Liver (tissue), 9 donors: ENCODE data around the gene CLDN15. TPM values are rescaled to one million over a fixed set of nuclear protein-coding genes. Genes with fewer than 3 reads are reported as not detected.

Experiments used
- DNase-seq: peaks from one replicate; pipeline ENCODE4 v3.0.0-alpha.2; 2017; ENCODE audit warnings: low spot score
- H3K27ac ChIP-seq, 2 donors: one replicate each; pipeline ENCODE4 v1.7.0; 2013; ENCODE audit warnings: inconsistent platforms in 2 of 2, low read length in 2 of 2, control low read depth in 1 of 2, low read depth in 1 of 2, mild to moderate bottlenecking in 1 of 2
- H3K27me3 ChIP-seq, 4 donors: one replicate each; pipeline versions ENCODE4 v1.6.1 to v1.7.0; 2013; ENCODE audit warnings: low read length in 3 of 4, inconsistent platforms in 1 of 4, mild to moderate bottlenecking in 1 of 4, moderate library complexity in 1 of 4; ENCODE audit not compliant: control insufficient read depth in 4 of 4, insufficient read depth in 4 of 4
- H3K36me3 ChIP-seq, 4 donors: one replicate each; pipeline versions ENCODE4 v1.6.1 to v1.7.0; 2013; ENCODE audit warnings: low read length in 3 of 4, mild to moderate bottlenecking in 3 of 4, low read depth in 1 of 4, moderate library complexity in 1 of 4; ENCODE audit not compliant: control insufficient read depth in 4 of 4, insufficient read depth in 3 of 4
- H3K4me1 ChIP-seq, 4 donors: one replicate each; pipeline versions ENCODE4 v1.6.1 to v1.7.0; 2013; ENCODE audit warnings: low read length in 3 of 4, mild to moderate bottlenecking in 3 of 4, moderate library complexity in 1 of 4; ENCODE audit not compliant: control insufficient read depth in 4 of 4, insufficient read depth in 4 of 4
- H3K4me3 ChIP-seq, 3 donors: one replicate each; pipeline versions ENCODE4 v1.6.1 to v1.7.0; 2013; ENCODE audit warnings: low read length in 3 of 3, control low read depth in 1 of 3, low read depth in 1 of 3, mild to moderate bottlenecking in 1 of 3
- H3K9ac ChIP-seq, 2 donors: one replicate each; pipeline ENCODE4 v1.7.0; 2013; ENCODE audit warnings: low read length in 2 of 2, mild to moderate bottlenecking in 2 of 2, moderate library complexity in 2 of 2, control low read depth in 1 of 2, low read depth in 1 of 2
- H3K9me3 ChIP-seq, 4 donors: one replicate each; pipeline versions ENCODE4 v1.6.1 to v1.7.0; 2013; ENCODE audit warnings: low read length in 3 of 4; ENCODE audit not compliant: control insufficient read depth in 4 of 4
- EGR1 ChIP-seq, 2 donors: IDR thresholded peaks; 2 replicates each; pipeline ENCODE4 v1.6.1; 2016 to 2018; ENCODE audit warnings: antibody characterized with exemption in 2 of 2, low read depth in 2 of 2
- FOXA1 ChIP-seq: IDR thresholded peaks from 2 replicates; pipeline ENCODE4 v1.6.1; 2016; ENCODE audit warnings: antibody characterized with exemption
- GABPA ChIP-seq, 2 donors: IDR thresholded peaks in 1 of 2; conservative IDR thresholded peaks in 1 of 2; 2 replicates each; pipeline ENCODE4 v1.6.1; 2016; ENCODE audit warnings: antibody characterized with exemption in 2 of 2, mild to moderate bottlenecking in 1 of 2, moderate library complexity in 1 of 2
- HNF4A ChIP-seq, 2 donors: conservative IDR thresholded peaks; 2 replicates each; pipeline ENCODE4 v1.6.1; 2016; ENCODE audit warnings: antibody characterized with exemption in 2 of 2, mild to moderate bottlenecking in 2 of 2
- HNF4G ChIP-seq: IDR thresholded peaks from 2 replicates; pipeline ENCODE4 v1.6.1; 2016; ENCODE audit warnings: antibody characterized with exemption
- JUND ChIP-seq, 2 donors: IDR thresholded peaks; 2 replicates each; pipeline ENCODE4 v1.6.1; 2016; ENCODE audit warnings: antibody characterized with exemption in 2 of 2
- NR2F2 ChIP-seq: IDR thresholded peaks from 2 replicates; pipeline ENCODE4 v1.6.1; 2016; ENCODE audit warnings: antibody characterized with exemption
- RAD21 ChIP-seq, 2 donors: IDR thresholded peaks; 2 replicates each; pipeline ENCODE4 v1.6.1; 2016; ENCODE audit warnings: antibody characterized with exemption in 2 of 2, mild to moderate bottlenecking in 2 of 2
- RXRA ChIP-seq, 2 donors: IDR thresholded peaks; 2 replicates each; pipeline ENCODE4 v1.6.1; 2017 to 2018; ENCODE audit warnings: antibody characterized with exemption in 2 of 2, mild to moderate bottlenecking in 1 of 2
- SP1 ChIP-seq: IDR thresholded peaks from 2 replicates; pipeline ENCODE4 v1.6.1; 2018; ENCODE audit warnings: antibody characterized with exemption, mild to moderate bottlenecking
- TAF1 ChIP-seq: conservative IDR thresholded peaks from 2 replicates; pipeline ENCODE4 v1.6.1; 2016; ENCODE audit warnings: antibody characterized with exemption, mild to moderate bottlenecking
- YY1 ChIP-seq: IDR thresholded peaks from 2 replicates; pipeline ENCODE4 v1.6.1; 2016; ENCODE audit warnings: antibody characterized with exemption, mild to moderate bottlenecking
- WGBS: extraction: QIAGEN DNeasy Blood & Tissue Kit; methylation state at CpG from one replicate; pipeline ENCODE4 v1.1.7; 2013; 5-methylcytosine and 5-hydroxymethylcytosine counted together
- polyA plus RNA-seq, 2 donors: library from polyadenylated mRNA; stranded (reverse) in 1 of 2; unstranded in 1 of 2; fragments of 200-250 nt in 1 of 2; fragments of >200 nt in 1 of 2; fragmentation: Nextera tagmentation in 1 of 2; extraction: Ambion mirVana in 1 of 2; gene quantifications; one replicate each; pipeline versions ENCODE4 v1.2.1 to v1.2.3, GENCODE V29; 2013 to 2015
- total RNA-seq, 2 donors: library from RNA; depleted of rRNA; stranded (reverse); fragments of >200 nt; gene quantifications; one replicate each; pipeline ENCODE4 v1.2.3, GENCODE V29; 2014
- TF ChIP-seq, protein P1 (sequence below): fragments of 150-350 bp; IDR thresholded peaks from 2 replicates; pipeline ENCODE4 v1.5.1; 2017; ENCODE audit warnings: improper control_type of control experiment, low read depth, low read length; ENCODE audit not compliant: missing input control
- TF ChIP-seq, protein P2 (sequence below): IDR thresholded peaks from 2 replicates; pipeline ENCODE4 v1.6.1; 2016; ENCODE audit warnings: antibody characterized with exemption
- TF ChIP-seq, protein P3 (sequence below): IDR thresholded peaks from 2 replicates; pipeline ENCODE4 v1.6.1; 2016; ENCODE audit warnings: antibody characterized with exemption, mild to moderate bottlenecking
- TF ChIP-seq, protein P4 (sequence below): IDR thresholded peaks from 2 replicates; pipeline ENCODE4 v1.6.1; 2016; ENCODE audit warnings: antibody characterized with exemption
- TF ChIP-seq, protein P5 (sequence below): IDR thresholded peaks from 2 replicates; pipeline ENCODE4 v1.6.1; 2016; ENCODE audit warnings: antibody characterized with exemption
- donor health status: healthy.
- donor health status: healthy.
- donor health status: healthy.
- donor health status: healthy.
- donor health status: healthy.

The CLDN15 gene
- total and polyA plus RNA-seq, 4 donors = 3.7 to 12.4 (median 4.6) TPM

DNA sequence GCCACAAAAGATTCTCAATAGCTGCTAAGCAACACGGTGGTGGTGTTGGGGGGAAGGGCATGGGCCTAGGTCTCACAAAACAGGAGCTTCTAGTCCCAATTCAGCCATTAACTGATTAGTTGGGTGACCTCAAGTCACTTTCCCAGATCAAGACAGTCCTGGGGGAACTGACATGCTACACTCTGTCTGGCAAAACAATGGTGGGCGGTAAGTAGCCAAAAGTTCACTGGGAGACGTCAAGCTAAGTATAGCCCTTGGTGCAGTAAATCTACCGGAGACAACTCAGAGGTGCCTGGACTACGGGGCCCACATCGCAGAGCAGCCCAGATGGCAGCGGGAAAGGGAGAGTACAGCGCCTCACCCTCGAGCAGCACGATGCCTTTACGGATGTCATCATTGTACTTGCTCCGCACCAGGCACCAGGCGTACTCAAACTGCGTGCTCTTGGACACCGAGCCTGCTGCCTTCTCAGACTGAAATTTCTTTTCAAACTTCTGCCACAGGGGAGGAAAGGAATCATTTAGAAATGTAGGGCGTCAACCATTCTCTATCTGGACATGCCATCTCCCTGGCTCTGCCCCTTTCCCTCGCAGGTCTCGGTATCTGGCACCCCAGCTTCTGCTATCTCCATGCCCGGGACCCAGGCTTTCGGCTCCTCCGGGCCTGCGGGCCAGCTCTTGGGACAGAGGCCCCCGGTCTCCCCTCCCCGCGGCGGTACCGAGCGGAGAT lies 6.2 kb upstream of the CLDN15 start:
- DNase-seq = peak; percentile 89
- Histone ChIP-seq H3K4me1 (peaks cover 6 to 35% (median 19%) of the 10 kb centered on the region in 4 donors), H3K4me3 (peak overlapping the region; percentile 76 to 95 (median 82)), H3K36me3 (peaks cover 0 to 8% (median 6%) of the 10 kb centered on the region in 4 donors), H3K9me3 (no peaks in the 10 kb centered on the region), H3K27me3 (no peaks in the 10 kb centered on the region), H3K9ac (peak overlapping the region; percentile 74 to 96), H3K27ac (peak overlapping the region; percentile 98 to 99)
- 16% methylated on average over 28 of the region's 28 CpGs for WGBS
- TF ChIP-seq SP1 (no peak), HNF4G (no peak), RAD21 (IDR thresholded peaks at IDR 0.05) (peak; percentile 80 to 84), JUND (IDR thresholded peaks at IDR 0.05) (no peak), GABPA (IDR thresholded peaks at IDR 0.05 in 1 of 2, conservative IDR thresholded peaks at IDR 0.05 in 1 of 2) (no peak)
- TF ChIP-seq, protein P1, sequence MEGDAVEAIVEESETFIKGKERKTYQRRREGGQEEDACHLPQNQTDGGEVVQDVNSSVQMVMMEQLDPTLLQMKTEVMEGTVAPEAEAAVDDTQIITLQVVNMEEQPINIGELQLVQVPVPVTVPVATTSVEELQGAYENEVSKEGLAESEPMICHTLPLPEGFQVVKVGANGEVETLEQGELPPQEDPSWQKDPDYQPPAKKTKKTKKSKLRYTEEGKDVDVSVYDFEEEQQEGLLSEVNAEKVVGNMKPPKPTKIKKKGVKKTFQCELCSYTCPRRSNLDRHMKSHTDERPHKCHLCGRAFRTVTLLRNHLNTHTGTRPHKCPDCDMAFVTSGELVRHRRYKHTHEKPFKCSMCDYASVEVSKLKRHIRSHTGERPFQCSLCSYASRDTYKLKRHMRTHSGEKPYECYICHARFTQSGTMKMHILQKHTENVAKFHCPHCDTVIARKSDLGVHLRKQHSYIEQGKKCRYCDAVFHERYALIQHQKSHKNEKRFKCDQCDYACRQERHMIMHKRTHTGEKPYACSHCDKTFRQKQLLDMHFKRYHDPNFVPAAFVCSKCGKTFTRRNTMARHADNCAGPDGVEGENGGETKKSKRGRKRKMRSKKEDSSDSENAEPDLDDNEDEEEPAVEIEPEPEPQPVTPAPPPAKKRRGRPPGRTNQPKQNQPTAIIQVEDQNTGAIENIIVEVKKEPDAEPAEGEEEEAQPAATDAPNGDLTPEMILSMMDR = no peak
- TF ChIP-seq, protein P2, sequence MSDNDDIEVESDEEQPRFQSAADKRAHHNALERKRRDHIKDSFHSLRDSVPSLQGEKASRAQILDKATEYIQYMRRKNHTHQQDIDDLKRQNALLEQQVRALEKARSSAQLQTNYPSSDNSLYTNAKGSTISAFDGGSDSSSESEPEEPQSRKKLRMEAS = no peak
- TF ChIP-seq, protein P3, sequence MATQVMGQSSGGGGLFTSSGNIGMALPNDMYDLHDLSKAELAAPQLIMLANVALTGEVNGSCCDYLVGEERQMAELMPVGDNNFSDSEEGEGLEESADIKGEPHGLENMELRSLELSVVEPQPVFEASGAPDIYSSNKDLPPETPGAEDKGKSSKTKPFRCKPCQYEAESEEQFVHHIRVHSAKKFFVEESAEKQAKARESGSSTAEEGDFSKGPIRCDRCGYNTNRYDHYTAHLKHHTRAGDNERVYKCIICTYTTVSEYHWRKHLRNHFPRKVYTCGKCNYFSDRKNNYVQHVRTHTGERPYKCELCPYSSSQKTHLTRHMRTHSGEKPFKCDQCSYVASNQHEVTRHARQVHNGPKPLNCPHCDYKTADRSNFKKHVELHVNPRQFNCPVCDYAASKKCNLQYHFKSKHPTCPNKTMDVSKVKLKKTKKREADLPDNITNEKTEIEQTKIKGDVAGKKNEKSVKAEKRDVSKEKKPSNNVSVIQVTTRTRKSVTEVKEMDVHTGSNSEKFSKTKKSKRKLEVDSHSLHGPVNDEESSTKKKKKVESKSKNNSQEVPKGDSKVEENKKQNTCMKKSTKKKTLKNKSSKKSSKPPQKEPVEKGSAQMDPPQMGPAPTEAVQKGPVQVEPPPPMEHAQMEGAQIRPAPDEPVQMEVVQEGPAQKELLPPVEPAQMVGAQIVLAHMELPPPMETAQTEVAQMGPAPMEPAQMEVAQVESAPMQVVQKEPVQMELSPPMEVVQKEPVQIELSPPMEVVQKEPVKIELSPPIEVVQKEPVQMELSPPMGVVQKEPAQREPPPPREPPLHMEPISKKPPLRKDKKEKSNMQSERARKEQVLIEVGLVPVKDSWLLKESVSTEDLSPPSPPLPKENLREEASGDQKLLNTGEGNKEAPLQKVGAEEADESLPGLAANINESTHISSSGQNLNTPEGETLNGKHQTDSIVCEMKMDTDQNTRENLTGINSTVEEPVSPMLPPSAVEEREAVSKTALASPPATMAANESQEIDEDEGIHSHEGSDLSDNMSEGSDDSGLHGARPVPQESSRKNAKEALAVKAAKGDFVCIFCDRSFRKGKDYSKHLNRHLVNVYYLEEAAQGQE = no peak

DNA sequence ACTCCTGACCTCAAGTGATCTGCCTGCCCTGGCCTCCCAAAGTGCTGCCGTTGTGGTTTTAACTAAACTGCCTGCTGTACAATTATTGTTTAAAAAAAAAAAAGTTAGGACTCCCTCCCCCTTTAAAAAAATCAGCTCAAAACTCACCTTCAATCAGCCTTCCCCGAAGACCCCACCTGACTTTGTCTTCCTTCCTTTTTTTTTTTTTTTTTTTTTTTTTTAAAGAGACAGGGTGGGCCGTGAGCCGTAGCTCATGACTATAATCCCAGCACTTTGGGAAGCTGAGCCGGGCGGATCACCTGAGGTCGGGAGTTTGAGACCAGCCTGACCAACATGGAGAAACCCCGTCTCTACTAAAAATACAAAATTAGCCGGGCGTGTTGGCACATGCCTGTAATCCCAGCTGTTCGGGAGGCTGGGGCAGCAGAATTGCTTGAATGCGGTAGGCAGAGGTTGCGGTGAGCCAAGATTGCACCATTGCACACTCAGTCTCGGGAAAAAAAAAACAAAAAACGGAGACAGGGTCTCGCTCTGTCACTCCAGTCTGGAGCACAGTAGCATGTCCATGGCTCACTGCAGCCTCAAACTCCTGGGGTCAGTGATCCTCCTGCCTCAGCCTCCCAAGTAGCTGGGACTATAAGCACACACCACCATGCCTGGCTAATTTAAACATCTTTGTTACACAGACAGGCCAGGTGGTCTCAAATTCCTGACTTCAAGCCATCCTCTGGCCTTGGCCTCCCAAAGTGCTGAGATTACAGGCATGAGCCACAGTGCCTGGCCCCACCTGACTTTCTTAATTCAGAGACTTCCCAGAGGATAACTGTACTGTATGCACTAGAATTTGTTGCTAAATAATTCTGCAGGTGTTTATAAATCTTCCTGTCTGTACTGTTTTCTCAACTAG lies 4.1 kb upstream of the CLDN15 start:
- Histone ChIP-seq H3K9ac (no peak overlapping the region), H3K36me3 (peaks cover 0 to 6% (median 4%) of the 10 kb centered on the region in 4 donors), H3K4me3 (no peak overlapping the region), H3K4me1 (peaks cover 11 to 54% (median 37%) of the 10 kb centered on the region in 4 donors), H3K9me3 (no peaks in the 10 kb centered on the region), H3K27ac (no peak overlapping the region), H3K27me3 (no peaks in the 10 kb centered on the region)
- DNase-seq = no peak
- WGBS = 86% methylated on average over 16 of the region's 16 CpGs
- TF ChIP-seq NR2F2 (no peak), SP1 (no peak), RXRA (IDR thresholded peaks at IDR 0.05) (no peak), EGR1 (IDR thresholded peaks at IDR 0.05; ENCODE audit: low read depth in 2 of 2) (no peak), YY1 (no peak), JUND (IDR thresholded peaks at IDR 0.05) (no peak), GABPA (IDR thresholded peaks at IDR 0.05 in 1 of 2, conservative IDR thresholded peaks at IDR 0.05 in 1 of 2) (no peak), HNF4A (conservative IDR thresholded peaks at IDR 0.05) (no peak), FOXA1 (no peak), TAF1 (no peak), RAD21 (IDR thresholded peaks at IDR 0.05) (no peak)
- TF ChIP-seq, protein P3 = no peak
- TF ChIP-seq, protein P4, sequence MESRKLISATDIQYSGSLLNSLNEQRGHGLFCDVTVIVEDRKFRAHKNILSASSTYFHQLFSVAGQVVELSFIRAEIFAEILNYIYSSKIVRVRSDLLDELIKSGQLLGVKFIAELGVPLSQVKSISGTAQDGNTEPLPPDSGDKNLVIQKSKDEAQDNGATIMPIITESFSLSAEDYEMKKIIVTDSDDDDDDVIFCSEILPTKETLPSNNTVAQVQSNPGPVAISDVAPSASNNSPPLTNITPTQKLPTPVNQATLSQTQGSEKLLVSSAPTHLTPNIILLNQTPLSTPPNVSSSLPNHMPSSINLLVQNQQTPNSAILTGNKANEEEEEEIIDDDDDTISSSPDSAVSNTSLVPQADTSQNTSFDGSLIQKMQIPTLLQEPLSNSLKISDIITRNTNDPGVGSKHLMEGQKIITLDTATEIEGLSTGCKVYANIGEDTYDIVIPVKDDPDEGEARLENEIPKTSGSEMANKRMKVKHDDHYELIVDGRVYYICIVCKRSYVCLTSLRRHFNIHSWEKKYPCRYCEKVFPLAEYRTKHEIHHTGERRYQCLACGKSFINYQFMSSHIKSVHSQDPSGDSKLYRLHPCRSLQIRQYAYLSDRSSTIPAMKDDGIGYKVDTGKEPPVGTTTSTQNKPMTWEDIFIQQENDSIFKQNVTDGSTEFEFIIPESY = no peak
- TF ChIP-seq, protein P5, sequence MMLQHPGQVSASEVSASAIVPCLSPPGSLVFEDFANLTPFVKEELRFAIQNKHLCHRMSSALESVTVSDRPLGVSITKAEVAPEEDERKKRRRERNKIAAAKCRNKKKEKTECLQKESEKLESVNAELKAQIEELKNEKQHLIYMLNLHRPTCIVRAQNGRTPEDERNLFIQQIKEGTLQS = no peak
